H1 (cell line): ENCODE measurements around the gene MAGOHB.

Experiments
- CEBPB ChIP-seq: IDR thresholded peaks from 2 replicates; pipeline ENCODE4 v1.6.1; 2012; ENCODE audit warnings: low read depth, low read length
- CHD2 ChIP-seq: IDR thresholded peaks from 2 replicates; pipeline ENCODE4 v1.6.1; 2012; ENCODE audit warnings: low read length, improper control_type of control experiment
- CTCF ChIP-seq, 3 experiments: IDR thresholded peaks; 1 replicate in 2 of 3; 2 replicates in 1 of 3; pipeline versions ENCODE4 v1.5.1 to v1.6.1; 2011; ENCODE audit warnings: low read length in 3 of 3, mild to moderate bottlenecking in 3 of 3, inconsistent platforms in 2 of 3, low read depth in 1 of 3, moderate library complexity in 1 of 3; ENCODE audit not compliant: insufficient read depth in 1 of 3; ENCODE audit errors: control extremely low read depth in 1 of 3
- EP300 ChIP-seq, 2 experiments: IDR thresholded peaks; 1 replicate in 1 of 2; 2 replicates in 1 of 2; pipeline ENCODE4 v1.6.1; 2011 to 2012; ENCODE audit warnings: low read depth in 2 of 2, low read length in 2 of 2, mild to moderate bottlenecking in 2 of 2, borderline replicate concordance in 1 of 2, inconsistent platforms in 1 of 2, moderate library complexity in 1 of 2
- EZH2 ChIP-seq: fragments of 200-600 bp; sonication (generic); IDR thresholded peaks from 2 replicates; pipeline ENCODE4 v1.7.1; 2012; ENCODE audit warnings: low read depth, mild to moderate bottlenecking, moderate library complexity, low read length, inconsistent platforms; ENCODE audit not compliant: severe bottlenecking
- GTF2F1 ChIP-seq: IDR thresholded peaks from 2 replicates; pipeline ENCODE4 v1.6.1; 2012; ENCODE audit warnings: low read depth, low read length, improper control_type of control experiment, borderline replicate concordance
- POLR2A ChIP-seq, 2 experiments: IDR thresholded peaks; 1 replicate in 1 of 2; 2 replicates in 1 of 2; pipeline ENCODE4 v1.6.1; 2011; ENCODE audit warnings: low read depth in 2 of 2, low read length in 2 of 2, mild to moderate bottlenecking in 2 of 2; ENCODE audit errors: control extremely low read depth in 1 of 2
- RAD21 ChIP-seq, 2 experiments: IDR thresholded peaks in 1 of 2; conservative IDR thresholded peaks in 1 of 2; 2 replicates each; pipeline ENCODE4 v1.6.1; 2011; ENCODE audit warnings: low read depth in 2 of 2, low read length in 2 of 2, improper control_type of control experiment in 1 of 2, inconsistent platforms in 1 of 2, mild to moderate bottlenecking in 1 of 2, moderate library complexity in 1 of 2
- RXRA ChIP-seq: IDR thresholded peaks from 2 replicates; pipeline ENCODE4 v1.6.1; 2011; ENCODE audit warnings: low read depth, mild to moderate bottlenecking, low read length, moderate library complexity; ENCODE audit not compliant: insufficient read depth
- SUZ12 ChIP-seq: fragments of 200-600 bp; sonication (generic); IDR thresholded peaks from 2 replicates; pipeline ENCODE4 v1.6.1; 2012; ENCODE audit warnings: mild to moderate bottlenecking, inconsistent platforms, low read length, moderate library complexity, mixed read lengths

GRCh38 chr12:10562306-10562933, 51.0 kb downstream of the MAGOHB start:
- TF ChIP-seq POLR2A (IDR thresholded peaks at IDR 0.05; ENCODE audit: control extremely low read depth in 1 of 2, low read depth in 2 of 2, low read length in 2 of 2) (no peak), RAD21 (IDR thresholded peaks at IDR 0.05 in 1 of 2, conservative IDR thresholded peaks at IDR 0.05 in 1 of 2; ENCODE audit: low read depth in 2 of 2, low read length in 2 of 2) (peak; percentile 77 to 81), CTCF (IDR thresholded peaks at IDR 0.05; ENCODE audit: control extremely low read depth in 1 of 3, insufficient read depth in 1 of 3, low read depth in 1 of 3, low read length in 3 of 3) (peak in 2 of 3 experiments; percentile 40 to 53; a peak in 2 of 4 replicates), CEBPB (no peak), GTF2F1 (no peak), EP300 (IDR thresholded peaks at IDR 0.05; ENCODE audit: borderline replicate concordance in 1 of 2, low read depth in 2 of 2, low read length in 2 of 2) (no peak), CHD2 (no peak), RXRA (no peak), EZH2 (no peak), SUZ12 (no peak)
